Upper lobe of left lung (tissue), 4 donors: ENCODE results near the gene ATG7.

ENCODE experiments used
- POLR2A ChIP-seq, 4 donors: fragments of 450-650 bp; IDR thresholded peaks; one replicate each; pipeline ENCODE4 v1.5.1; 2016 to 2017; ENCODE audit warnings: antibody characterized with exemption in 4 of 4, mild to moderate bottlenecking in 2 of 4
- TF ChIP-seq, protein P1 (sequence below), 6 experiments: fragments of 450-650 bp in 4 of 6; fragments of 200-600 bp in 2 of 6; sonication (generic) in 2 of 6; IDR thresholded peaks; one replicate each; pipeline ENCODE4 v1.5.1; 2016 to 2019; ENCODE audit warnings: antibody characterized with exemption in 6 of 6

DNA sequence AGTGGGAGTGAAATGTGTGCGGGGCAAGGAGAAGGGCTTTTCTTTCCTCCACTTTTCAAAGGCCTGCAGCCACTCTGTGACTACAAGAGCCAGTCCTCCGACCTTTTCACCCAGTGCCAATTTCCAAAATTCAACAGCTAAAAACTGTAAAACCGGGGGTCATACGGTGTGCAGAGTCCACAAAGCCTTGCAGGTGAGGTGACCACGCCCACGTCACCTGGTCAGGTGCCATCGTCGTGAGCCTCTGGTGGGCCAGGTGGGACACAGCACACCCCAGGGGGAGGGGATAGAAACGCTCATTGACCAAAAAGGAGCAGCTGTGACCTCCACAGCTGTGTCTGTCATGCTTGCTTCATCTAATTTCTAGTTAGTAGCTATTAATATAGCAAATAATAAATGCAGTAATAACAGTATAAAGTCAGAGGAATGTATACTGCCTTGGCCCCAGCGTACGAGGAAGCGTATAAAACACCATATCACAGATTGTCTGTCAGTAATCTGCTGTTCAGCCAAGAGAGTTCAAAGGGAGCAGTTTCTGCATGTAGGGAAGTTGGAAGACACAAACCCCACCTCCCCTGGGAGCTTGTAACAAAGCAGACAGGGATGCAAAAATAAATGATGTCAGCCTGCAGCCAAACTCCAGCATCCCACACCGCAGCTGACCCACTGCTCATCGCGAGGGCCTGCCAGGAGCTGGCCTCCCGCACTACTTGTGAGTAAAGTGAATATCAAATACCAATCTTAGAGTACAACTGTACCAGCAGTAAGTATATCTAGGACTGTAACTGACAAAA, 284.9 kb downstream of the ATG7 start:
- TF ChIP-seq, protein P1, sequence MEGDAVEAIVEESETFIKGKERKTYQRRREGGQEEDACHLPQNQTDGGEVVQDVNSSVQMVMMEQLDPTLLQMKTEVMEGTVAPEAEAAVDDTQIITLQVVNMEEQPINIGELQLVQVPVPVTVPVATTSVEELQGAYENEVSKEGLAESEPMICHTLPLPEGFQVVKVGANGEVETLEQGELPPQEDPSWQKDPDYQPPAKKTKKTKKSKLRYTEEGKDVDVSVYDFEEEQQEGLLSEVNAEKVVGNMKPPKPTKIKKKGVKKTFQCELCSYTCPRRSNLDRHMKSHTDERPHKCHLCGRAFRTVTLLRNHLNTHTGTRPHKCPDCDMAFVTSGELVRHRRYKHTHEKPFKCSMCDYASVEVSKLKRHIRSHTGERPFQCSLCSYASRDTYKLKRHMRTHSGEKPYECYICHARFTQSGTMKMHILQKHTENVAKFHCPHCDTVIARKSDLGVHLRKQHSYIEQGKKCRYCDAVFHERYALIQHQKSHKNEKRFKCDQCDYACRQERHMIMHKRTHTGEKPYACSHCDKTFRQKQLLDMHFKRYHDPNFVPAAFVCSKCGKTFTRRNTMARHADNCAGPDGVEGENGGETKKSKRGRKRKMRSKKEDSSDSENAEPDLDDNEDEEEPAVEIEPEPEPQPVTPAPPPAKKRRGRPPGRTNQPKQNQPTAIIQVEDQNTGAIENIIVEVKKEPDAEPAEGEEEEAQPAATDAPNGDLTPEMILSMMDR (IDR thresholded peaks at IDR 0.05): no peak
- no peak for TF ChIP-seq POLR2A (IDR thresholded peaks at IDR 0.05)
